Trophoblast cell (in vitro differentiated cells and primary cell): ENCODE data around the gene MOB3C.
A peak's percentile ranks its signal among the peaks of the same experiment; 100 is the strongest.

Experiments used
- DNase-seq, 2 donors: peaks; one replicate each; pipeline ENCODE4 v3.0.0-alpha.2; 2016
- H2AFZ ChIP-seq: 2 replicates; pipeline ENCODE4 v1.6.1; 2013; ENCODE audit warnings: low read length, moderate library complexity, mild to moderate bottlenecking; ENCODE audit not compliant: insufficient read depth, poor library complexity
- H2AK5ac ChIP-seq: 2 replicates; pipeline ENCODE4 v1.6.1; 2013; ENCODE audit warnings: mild to moderate bottlenecking, low read length
- H2BK120ac ChIP-seq: 2 replicates; pipeline ENCODE4 v1.6.1; 2013; ENCODE audit warnings: low read length, mild to moderate bottlenecking, moderate library complexity; ENCODE audit not compliant: insufficient read depth, poor library complexity
- H2BK12ac ChIP-seq: 2 replicates; pipeline ENCODE4 v1.6.1; 2013; ENCODE audit warnings: mild to moderate bottlenecking, low read length, moderate library complexity
- H2BK5ac ChIP-seq: 2 replicates; pipeline ENCODE4 v1.6.1; 2013; ENCODE audit warnings: low read length, low read depth, moderate library complexity, mild to moderate bottlenecking; ENCODE audit not compliant: poor library complexity
- H3K14ac ChIP-seq: 2 replicates; pipeline ENCODE4 v1.6.1; 2013; ENCODE audit warnings: mild to moderate bottlenecking, low read length
- H3K18ac ChIP-seq: 2 replicates; pipeline ENCODE4 v1.6.1; 2013; ENCODE audit warnings: mild to moderate bottlenecking, low read length
- H3K23ac ChIP-seq: 2 replicates; pipeline ENCODE4 v1.6.1; 2013; ENCODE audit warnings: low read length
- H3K27ac ChIP-seq: 2 replicates; pipeline ENCODE4 v1.5.1; 2013; ENCODE audit warnings: low read depth, mild to moderate bottlenecking, inconsistent platforms, low read length, moderate library complexity
- H3K27me3 ChIP-seq: 2 replicates; pipeline ENCODE4 v1.6.1; 2013; ENCODE audit warnings: inconsistent platforms, mild to moderate bottlenecking, low read length, moderate library complexity; ENCODE audit not compliant: insufficient read depth
- H3K36me3 ChIP-seq, 2 experiments: 1 replicate in 1 of 2; 2 replicates in 1 of 2; pipeline ENCODE4 v1.6.1; 2013; ENCODE audit warnings: low read length in 2 of 2, mild to moderate bottlenecking in 2 of 2, moderate library complexity in 1 of 2; ENCODE audit not compliant: insufficient read depth in 2 of 2, control insufficient read depth in 1 of 2
- H3K4ac ChIP-seq: 2 replicates; pipeline ENCODE4 v1.6.1; 2013; ENCODE audit warnings: low read depth, mild to moderate bottlenecking, low read length, moderate library complexity
- H3K4me1 ChIP-seq, 2 experiments: 1 replicate in 1 of 2; 2 replicates in 1 of 2; pipeline ENCODE4 v1.6.1; 2013; ENCODE audit warnings: low read length in 2 of 2, mild to moderate bottlenecking in 2 of 2, moderate library complexity in 1 of 2; ENCODE audit not compliant: insufficient read depth in 2 of 2, control insufficient read depth in 1 of 2
- H3K4me2 ChIP-seq: 2 replicates; pipeline ENCODE4 v1.6.1; 2013; ENCODE audit warnings: inconsistent platforms, mild to moderate bottlenecking, low read length, moderate library complexity
- H3K4me3 ChIP-seq: 2 replicates; pipeline ENCODE4 v1.5.1; 2013; ENCODE audit warnings: mild to moderate bottlenecking, low read depth, low read length, inconsistent platforms
- H3K79me1 ChIP-seq: one replicate; pipeline ENCODE4 v1.6.1; 2013; ENCODE audit warnings: low read length
- H3K79me2 ChIP-seq: 2 replicates; pipeline ENCODE4 v1.6.1; 2013; ENCODE audit warnings: low read length, mild to moderate bottlenecking; ENCODE audit not compliant: control insufficient read depth, insufficient read depth, poor library complexity
- H3K9ac ChIP-seq: 2 replicates; pipeline ENCODE4 v1.6.1; 2013; ENCODE audit warnings: mild to moderate bottlenecking, low read length
- H3K9me3 ChIP-seq: 2 replicates; pipeline ENCODE4 v1.6.1; 2013; ENCODE audit warnings: low read depth, mild to moderate bottlenecking, control low read depth, inconsistent platforms, low read length; ENCODE audit not compliant: insufficient read depth
- H4K12ac ChIP-seq: 2 replicates; pipeline ENCODE4 v1.6.1; 2013; ENCODE audit warnings: low read depth, mild to moderate bottlenecking, low read length, moderate library complexity
- H4K8ac ChIP-seq: 2 replicates; pipeline ENCODE4 v1.6.1; 2013; ENCODE audit warnings: low read depth, mild to moderate bottlenecking, low read length, moderate library complexity
- H4K91ac ChIP-seq: one replicate; pipeline ENCODE4 v1.6.1; 2013; ENCODE audit warnings: low read depth, mild to moderate bottlenecking, low read length, moderate library complexity
- WGBS: extraction: QIAGEN DNeasy Blood & Tissue Kit; methylation state at CpG from one replicate; pipeline ENCODE4 v1.1.7; 2013; ENCODE audit warnings: missing lambda C conversion rate; ENCODE audit not compliant: insufficient read length, insufficient coverage; ENCODE audit errors: extremely low coverage; 5-methylcytosine and 5-hydroxymethylcytosine counted together

MOB3C gene

DNA sequence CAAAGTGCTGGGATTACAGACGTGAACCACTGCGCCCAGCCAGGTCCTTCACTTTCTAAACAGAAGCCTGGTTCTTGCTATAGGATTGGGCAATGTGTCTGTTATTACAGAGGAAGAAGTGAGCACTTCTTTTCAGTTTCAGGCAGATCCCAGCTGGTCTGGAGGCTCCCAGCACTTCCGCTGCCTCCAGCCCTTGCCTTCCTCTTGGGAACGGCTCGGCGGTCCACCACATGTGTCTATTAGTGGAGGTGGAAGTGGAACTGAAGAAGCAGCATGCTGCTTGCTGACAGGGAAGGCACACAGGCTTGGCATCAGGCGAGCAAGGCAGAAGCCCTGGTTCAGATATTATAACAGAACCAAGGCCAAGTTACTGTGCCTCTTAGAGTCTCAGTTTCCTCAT is 29.5 kb downstream of the MOB3C start:
- H3K18ac ChIP-seq = no peak overlapping the region
- no peak overlapping the region for H4K91ac ChIP-seq
- no peak overlapping the region for H3K14ac ChIP-seq
- H2BK5ac ChIP-seq = no peak overlapping the region
- H3K4me2 ChIP-seq = no peak overlapping the region
- no peaks in the 10 kb centered on the region for H3K27me3 ChIP-seq
- no peaks in the 10 kb centered on the region for H3K79me2 ChIP-seq
- H4K8ac ChIP-seq = no peak overlapping the region
- H3K36me3 ChIP-seq = peaks cover 23 to 46% of the 10 kb centered on the region in 2 experiments
- H2AK5ac ChIP-seq = no peak overlapping the region
- H3K4me3 ChIP-seq = no peak overlapping the region
- H3K27ac ChIP-seq = no peak overlapping the region
- H3K79me1 ChIP-seq = no peaks in the 10 kb centered on the region
- H4K12ac ChIP-seq = no peak overlapping the region
- H2BK120ac ChIP-seq = no peak overlapping the region
- no CpG with 5 or more reads among the region's 7 CpGs for WGBS
- no peak overlapping the region for H2AFZ ChIP-seq
- no peaks in the 10 kb centered on the region for H3K9me3 ChIP-seq
- peak in 1 of 2 donors; percentile 14 for DNase-seq
- no peak overlapping the region for H2BK12ac ChIP-seq
- H3K23ac ChIP-seq = no peak overlapping the region
- H3K4ac ChIP-seq = no peak overlapping the region
- H3K4me1 ChIP-seq = no peaks in the 10 kb centered on the region
- H3K9ac ChIP-seq = no peak overlapping the region

GRCh38 chr1:46585312-46585938 is 31.2 kb downstream of the MOB3C start:
- Histone ChIP-seq H3K9me3 (no peaks in the 10 kb centered on the region), H3K4me3 (no peak overlapping the region), H3K23ac (no peak overlapping the region), H3K79me2 (no peaks in the 10 kb centered on the region), H2BK12ac (no peak overlapping the region), H3K14ac (no peak overlapping the region), H3K9ac (no peak overlapping the region), H4K91ac (no peak overlapping the region), H3K36me3 (peaks cover 22 to 40% of the 10 kb centered on the region in 2 experiments), H2AK5ac (no peak overlapping the region), H2BK120ac (no peak overlapping the region), H3K18ac (no peak overlapping the region), H3K79me1 (no peaks in the 10 kb centered on the region), H2AFZ (no peak overlapping the region), H2BK5ac (no peak overlapping the region), H3K4ac (no peak overlapping the region), H3K4me1 (no peaks in the 10 kb centered on the region), H3K27me3 (no peaks in the 10 kb centered on the region), H3K4me2 (no peak overlapping the region), H4K12ac (no peak overlapping the region), H3K27ac (no peak overlapping the region), H4K8ac (no peak overlapping the region)
- DNase-seq = no peak
- WGBS = no CpG with 5 or more reads among the region's 12 CpGs

DNA sequence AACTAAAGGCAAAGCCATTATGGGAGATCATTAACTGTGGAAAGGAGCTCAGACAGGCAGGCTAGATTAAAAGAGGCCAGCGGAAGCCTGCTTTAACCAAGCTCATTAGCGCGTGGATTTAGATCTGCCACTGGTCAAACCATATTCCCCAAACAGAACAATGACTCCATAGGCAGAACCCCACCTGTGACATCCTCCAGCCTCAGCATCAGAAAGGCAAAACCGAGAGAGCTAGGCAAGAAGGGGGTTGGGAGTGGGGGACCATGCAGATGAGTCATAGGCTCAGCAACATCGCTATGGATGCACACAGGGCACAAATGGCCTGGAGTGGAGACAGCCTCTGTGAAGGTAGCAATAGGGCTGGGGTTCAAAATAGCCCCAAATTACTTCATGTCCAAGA is 33.1 kb downstream of the MOB3C start:
- Histone ChIP-seq H3K79me1 (no peaks in the 10 kb centered on the region), H3K23ac (no peak overlapping the region), H2BK12ac (no peak overlapping the region), H2BK120ac (no peak overlapping the region), H4K91ac (no peak overlapping the region), H3K9ac (no peak overlapping the region), H4K12ac (no peak overlapping the region), H3K4me1 (no peaks in the 10 kb centered on the region), H3K79me2 (no peaks in the 10 kb centered on the region), H3K14ac (no peak overlapping the region), H3K4ac (no peak overlapping the region), H2AFZ (no peak overlapping the region), H3K27me3 (no peaks in the 10 kb centered on the region), H3K36me3 (peaks cover 23 to 40% of the 10 kb centered on the region in 2 experiments), H3K27ac (no peak overlapping the region), H3K18ac (no peak overlapping the region), H2BK5ac (no peak overlapping the region), H3K9me3 (no peaks in the 10 kb centered on the region), H3K4me2 (no peak overlapping the region), H4K8ac (no peak overlapping the region), H3K4me3 (no peak overlapping the region), H2AK5ac (no peak overlapping the region)
- no CpG with 5 or more reads among the region's 5 CpGs for WGBS
- no peak for DNase-seq

- no peak overlapping the region for H3K18ac ChIP-seq
- H3K4ac ChIP-seq = no peak overlapping the region
- H3K4me2 ChIP-seq = no peak overlapping the region
- DNase-seq = no peak
- no peak overlapping the region for H3K9ac ChIP-seq
- H2BK120ac ChIP-seq = no peak overlapping the region
- no peak overlapping the region for H2AFZ ChIP-seq
- no peak overlapping the region for H2BK12ac ChIP-seq
- no peak overlapping the region for H2AK5ac ChIP-seq
- no peaks in the 10 kb centered on the region for H3K79me2 ChIP-seq
- H3K23ac ChIP-seq = no peak overlapping the region
- H3K14ac ChIP-seq = no peak overlapping the region
- peaks cover 23 to 40% of the 10 kb centered on the region in 2 experiments for H3K36me3 ChIP-seq
- no peak overlapping the region for H3K27ac ChIP-seq
- no peak overlapping the region for H3K4me3 ChIP-seq
- no CpG with 5 or more reads among the region's 7 CpGs for WGBS
- no peak overlapping the region for H4K8ac ChIP-seq
- H3K27me3 ChIP-seq = no peaks in the 10 kb centered on the region
- H2BK5ac ChIP-seq = no peak overlapping the region
- H4K12ac ChIP-seq = no peak overlapping the region
- no peaks in the 10 kb centered on the region for H3K79me1 ChIP-seq
- H3K9me3 ChIP-seq = no peaks in the 10 kb centered on the region
- no peaks in the 10 kb centered on the region for H3K4me1 ChIP-seq
- H4K91ac ChIP-seq = no peak overlapping the region
Measured at GRCh38 chr1:46582972-46583371, 33.6 kb downstream of the MOB3C start.
